GM23338 (cell line): ENCODE measurements around the gene PKP2. TPM values are rescaled to one million over a fixed set of nuclear protein-coding genes. Genes with fewer than 3 reads are reported as not detected.

Source experiments
- ATAC-seq: fragments of 200-7000 bp; cut with Tn5 transposase; 3 replicates; pipeline ENCODE4 v1.9.1; 2020
- DNase-seq: peaks from one replicate; pipeline ENCODE4 v3.0.0-alpha.2; 2015; ENCODE audit warnings: low spot score
- H2AFZ ChIP-seq: fragments of 200-600 bp; sonication (generic); 2 replicates; pipeline ENCODE4 v1.8.0; 2016; ENCODE audit warnings: antibody characterized with exemption, mild to moderate bottlenecking, moderate library complexity
- H3F3A ChIP-seq: fragments of 200-600 bp; sonication (generic); replicated peaks from 2 replicates; pipeline ENCODE4 v1.8.0; 2017; ENCODE audit warnings: antibody characterized with exemption, mixed run types, low read depth
- H3K27ac ChIP-seq: fragments of 200-600 bp; sonication (generic); 2 replicates; pipeline ENCODE4 v1.6.1; 2016; ENCODE audit warnings: low read depth
- H3K27me3 ChIP-seq: fragments of 200-600 bp; sonication (generic); 2 replicates; pipeline ENCODE4 v1.8.0; 2016; ENCODE audit warnings: mild to moderate bottlenecking, mixed run types, moderate library complexity; ENCODE audit not compliant: insufficient read depth
- H3K36me3 ChIP-seq: fragments of 200-600 bp; sonication (generic); 2 replicates; pipeline ENCODE4 v1.8.0; 2016; ENCODE audit warnings: mild to moderate bottlenecking; ENCODE audit not compliant: insufficient read depth
- H3K4me1 ChIP-seq: fragments of 200-600 bp; sonication (generic); 2 replicates; pipeline ENCODE4 v1.8.0; 2016; ENCODE audit warnings: mild to moderate bottlenecking, moderate library complexity; ENCODE audit not compliant: insufficient read depth
- H3K4me2 ChIP-seq: fragments of 200-600 bp; sonication (generic); 2 replicates; pipeline ENCODE4 v1.7.1; 2017; ENCODE audit warnings: mixed run types
- H3K4me3 ChIP-seq: fragments of 200-600 bp; sonication (generic); 2 replicates; pipeline ENCODE4 v1.6.1; 2016; ENCODE audit warnings: mixed run types
- H3K79me2 ChIP-seq: fragments of 200-600 bp; sonication (generic); replicated peaks from 2 replicates; pipeline ENCODE4 v1.8.0; 2017; ENCODE audit warnings: mild to moderate bottlenecking; ENCODE audit not compliant: insufficient read depth
- H3K9me2 ChIP-seq: fragments of 200-600 bp; sonication (generic); 2 replicates; pipeline ENCODE4 v1.8.0; 2017; ENCODE audit not compliant: insufficient read depth
- H4K20me1 ChIP-seq: fragments of 200-600 bp; sonication (generic); replicated peaks from 2 replicates; pipeline ENCODE4 v1.8.0; 2017; ENCODE audit warnings: mild to moderate bottlenecking; ENCODE audit not compliant: insufficient read depth
- H3K27ac Mint-ChIP-seq: 2 replicates; pipeline ENCODE4 v1.8.0; 2020; ENCODE audit warnings: inconsistent platforms, mild to moderate bottlenecking, moderate library complexity, mixed read lengths
- H3K27me3 Mint-ChIP-seq: 3 replicates; pipeline ENCODE4 v1.8.0; 2022; ENCODE audit warnings: low read depth, mild to moderate bottlenecking, moderate library complexity, mixed read lengths, inconsistent platforms; ENCODE audit not compliant: insufficient read depth, poor library complexity
- H3K36me3 Mint-ChIP-seq: 3 replicates; pipeline ENCODE4 v1.8.0; 2021; ENCODE audit warnings: low read depth, mild to moderate bottlenecking, inconsistent platforms, moderate library complexity, mixed read lengths
- H3K4me1 Mint-ChIP-seq: 3 replicates; pipeline ENCODE4 v1.8.0; 2020; ENCODE audit warnings: mild to moderate bottlenecking, inconsistent platforms, mixed read lengths
- H3K4me3 Mint-ChIP-seq: 3 replicates; pipeline ENCODE4 v1.8.0; 2021; ENCODE audit warnings: moderate library complexity, mild to moderate bottlenecking, inconsistent platforms, mixed read lengths
- H3K9me3 Mint-ChIP-seq: 3 replicates; pipeline ENCODE4 v1.8.0; 2020; ENCODE audit warnings: moderate library complexity, mild to moderate bottlenecking, inconsistent platforms, mixed read lengths
- EZH2 ChIP-seq: fragments of 200-600 bp; sonication (generic); IDR thresholded peaks from one replicate; pipeline ENCODE4 v1.8.0; 2017; ENCODE audit warnings: antibody characterized with exemption, mild to moderate bottlenecking, low read depth; ENCODE audit not compliant: unreplicated experiment
- EZH2phosphoT487 ChIP-seq: fragments of 200-600 bp; sonication (generic); IDR thresholded peaks from one replicate; pipeline ENCODE4 v1.8.1; 2018; ENCODE audit warnings: antibody characterized with exemption; ENCODE audit not compliant: unreplicated experiment
- REST ChIP-seq: IDR thresholded peaks from one replicate; pipeline ENCODE4 v1.6.1; 2018; ENCODE audit warnings: antibody characterized with exemption; ENCODE audit not compliant: unreplicated experiment
- STAT1 ChIP-seq: IDR thresholded peaks from one replicate; pipeline ENCODE4 v1.6.1; 2016; ENCODE audit warnings: antibody characterized with exemption; ENCODE audit not compliant: unreplicated experiment
- polyA plus RNA-seq: library from polyadenylated mRNA; unstranded; fragments of >200 nt; fragmentation: Nextera tagmentation; extraction: Ambion mirVana; gene quantifications from 2 replicates; pipeline ENCODE4 v1.2.1, GENCODE V29; 2016
- total RNA-seq: library from RNA; depleted of rRNA; stranded (reverse); fragments of >200 nt; shearing (Covaris generic); gene quantifications from 2 replicates; pipeline ENCODE4 v1.2.3, GENCODE V29; 2014
- TF ChIP-seq, protein P1 (sequence below): fragments of 250-450 bp; sonication (Bioruptor Pico); IDR thresholded peaks from 2 replicates; pipeline ENCODE4 v1.5.0; 2020; ENCODE audit warnings: mild to moderate bottlenecking, moderate library complexity

Gene PKP2
- total and polyA plus RNA-seq, 2 experiments from 2014 or later: 24.6 to 47.6 TPM

GRCh38 chr12:32944195-32944594, 47.6 kb upstream of the PKP2 start (continued):
- TF ChIP-seq, protein P1, sequence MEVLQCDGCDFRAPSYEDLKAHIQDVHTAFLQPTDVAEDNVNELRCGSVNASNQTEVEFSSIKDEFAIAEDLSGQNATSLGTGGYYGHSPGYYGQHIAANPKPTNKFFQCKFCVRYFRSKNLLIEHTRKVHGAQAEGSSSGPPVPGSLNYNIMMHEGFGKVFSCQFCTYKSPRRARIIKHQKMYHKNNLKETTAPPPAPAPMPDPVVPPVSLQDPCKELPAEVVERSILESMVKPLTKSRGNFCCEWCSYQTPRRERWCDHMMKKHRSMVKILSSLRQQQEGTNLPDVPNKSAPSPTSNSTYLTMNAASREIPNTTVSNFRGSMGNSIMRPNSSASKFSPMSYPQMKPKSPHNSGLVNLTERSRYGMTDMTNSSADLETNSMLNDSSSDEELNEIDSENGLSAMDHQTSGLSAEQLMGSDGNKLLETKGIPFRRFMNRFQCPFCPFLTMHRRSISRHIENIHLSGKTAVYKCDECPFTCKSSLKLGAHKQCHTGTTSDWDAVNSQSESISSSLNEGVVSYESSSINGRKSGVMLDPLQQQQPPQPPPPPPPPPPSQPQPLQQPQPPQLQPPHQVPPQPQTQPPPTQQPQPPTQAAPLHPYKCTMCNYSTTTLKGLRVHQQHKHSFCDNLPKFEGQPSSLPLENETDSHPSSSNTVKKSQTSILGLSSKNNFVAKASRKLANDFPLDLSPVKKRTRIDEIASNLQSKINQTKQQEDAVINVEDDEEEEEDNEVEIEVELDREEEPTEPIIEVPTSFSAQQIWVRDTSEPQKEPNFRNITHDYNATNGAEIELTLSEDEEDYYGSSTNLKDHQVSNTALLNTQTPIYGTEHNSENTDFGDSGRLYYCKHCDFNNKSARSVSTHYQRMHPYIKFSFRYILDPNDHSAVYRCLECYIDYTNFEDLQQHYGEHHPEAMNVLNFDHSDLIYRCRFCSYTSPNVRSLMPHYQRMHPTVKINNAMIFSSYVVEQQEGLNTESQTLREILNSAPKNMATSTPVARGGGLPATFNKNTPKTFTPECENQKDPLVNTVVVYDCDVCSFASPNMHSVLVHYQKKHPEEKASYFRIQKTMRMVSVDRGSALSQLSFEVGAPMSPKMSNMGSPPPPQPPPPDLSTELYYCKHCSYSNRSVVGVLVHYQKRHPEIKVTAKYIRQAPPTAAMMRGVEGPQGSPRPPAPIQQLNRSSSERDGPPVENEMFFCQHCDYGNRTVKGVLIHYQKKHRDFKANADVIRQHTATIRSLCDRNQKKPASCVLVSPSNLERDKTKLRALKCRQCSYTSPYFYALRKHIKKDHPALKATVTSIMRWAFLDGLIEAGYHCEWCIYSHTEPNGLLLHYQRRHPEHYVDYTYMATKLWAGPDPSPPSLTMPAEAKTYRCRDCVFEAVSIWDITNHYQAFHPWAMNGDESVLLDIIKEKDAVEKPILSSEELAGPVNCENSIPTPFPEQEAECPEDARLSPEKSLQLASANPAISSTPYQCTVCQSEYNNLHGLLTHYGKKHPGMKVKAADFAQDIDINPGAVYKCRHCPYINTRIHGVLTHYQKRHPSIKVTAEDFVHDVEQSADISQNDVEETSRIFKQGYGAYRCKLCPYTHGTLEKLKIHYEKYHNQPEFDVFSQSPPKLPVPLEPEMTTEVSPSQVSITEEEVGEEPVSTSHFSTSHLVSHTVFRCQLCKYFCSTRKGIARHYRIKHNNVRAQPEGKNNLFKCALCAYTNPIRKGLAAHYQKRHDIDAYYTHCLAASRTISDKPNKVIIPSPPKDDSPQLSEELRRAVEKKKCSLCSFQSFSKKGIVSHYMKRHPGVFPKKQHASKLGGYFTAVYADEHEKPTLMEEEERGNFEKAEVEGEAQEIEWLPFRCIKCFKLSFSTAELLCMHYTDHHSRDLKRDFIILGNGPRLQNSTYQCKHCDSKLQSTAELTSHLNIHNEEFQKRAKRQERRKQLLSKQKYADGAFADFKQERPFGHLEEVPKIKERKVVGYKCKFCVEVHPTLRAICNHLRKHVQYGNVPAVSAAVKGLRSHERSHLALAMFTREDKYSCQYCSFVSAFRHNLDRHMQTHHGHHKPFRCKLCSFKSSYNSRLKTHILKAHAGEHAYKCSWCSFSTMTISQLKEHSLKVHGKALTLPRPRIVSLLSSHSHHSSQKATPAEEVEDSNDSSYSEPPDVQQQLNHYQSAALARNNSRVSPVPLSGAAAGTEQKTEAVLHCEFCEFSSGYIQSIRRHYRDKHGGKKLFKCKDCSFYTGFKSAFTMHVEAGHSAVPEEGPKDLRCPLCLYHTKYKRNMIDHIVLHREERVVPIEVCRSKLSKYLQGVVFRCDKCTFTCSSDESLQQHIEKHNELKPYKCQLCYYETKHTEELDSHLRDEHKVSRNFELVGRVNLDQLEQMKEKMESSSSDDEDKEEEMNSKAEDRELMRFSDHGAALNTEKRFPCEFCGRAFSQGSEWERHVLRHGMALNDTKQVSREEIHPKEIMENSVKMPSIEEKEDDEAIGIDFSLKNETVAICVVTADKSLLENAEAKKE (CRISPR knock-in tag): no peak
- TF ChIP-seq EZH2phosphoT487 (no peak), STAT1 (no peak)

GRCh38 chr12:32939801-32940200, 43.2 kb upstream of the PKP2 start:
- Histone ChIP-seq H3K36me3 (no peaks in the 10 kb centered on the region), H3K27ac (no peak overlapping the region), H3K4me1 (no peaks in the 10 kb centered on the region), H3K4me2 (no peak overlapping the region), H3K9me2 (peaks cover 5% of the 10 kb centered on the region; the same call in 1 of the 2 replicates), H3F3A (no peaks in the 10 kb centered on the region), H4K20me1 (no peaks in the 10 kb centered on the region), H3K79me2 (no peaks in the 10 kb centered on the region), H3K27me3 (no peaks in the 10 kb centered on the region), H3K4me3 (no peak overlapping the region), H2AFZ (no peak overlapping the region)
- Mint-ChIP-seq H3K27me3 (peaks cover 7% of the 10 kb centered on the region), H3K36me3 (no peaks in the 10 kb centered on the region), H3K4me3 (no peak overlapping the region), H3K4me1 (no peaks in the 10 kb centered on the region), H3K27ac (no peak overlapping the region), H3K9me3 (no peaks in the 10 kb centered on the region)
- ATAC-seq (no peak), DNase-seq (no peak)
- TF ChIP-seq REST: no peak
- TF ChIP-seq EZH2: no peak
